ENCODE measurements around the gene AQP3. TPM values are rescaled to one million over a fixed set of nuclear protein-coding genes. Genes with fewer than 3 reads are reported as not detected.

The AQP3 gene
- total RNA-seq, 2 experiments from 2014 or later, result 1.2 to 2.6 TPM

- POLR2A ChIA-PET, result interaction anchor here (0.9 to 1.6 kb wide), 4 partner anchors 9 to 78 kb away, joined by 3 to 4 read pairs (median 3); no protein-coding TSS in a partner anchor
- no peaks in the 10 kb centered on the region for H3K27me3 Mint-ChIP-seq
- H3K4me1 Mint-ChIP-seq (ENCODE audit: low read depth), result peaks cover 62% of the 10 kb centered on the region
- intact Hi-C loops (cut with micrococcal nuclease), result loop anchor here (5.0 kb wide), 1 partner anchor 32 kb away; no protein-coding TSS in a partner anchor
- no peak overlapping the region for H3K4me3 Mint-ChIP-seq
- H3K36me3 Mint-ChIP-seq (ENCODE audit: low read depth), result no peaks in the 10 kb centered on the region
- no peaks in the 10 kb centered on the region for H3K9me3 Mint-ChIP-seq
- no peak for TF ChIP-seq CTCF (IDR thresholded peaks at IDR 0.05)
- no peak overlapping the region for H3K27ac Mint-ChIP-seq
- DNase-seq, result no peak
- ATAC-seq, result no peak
- CTCF ChIA-PET, result interaction anchor here (1.1 to 6.9 kb wide), 6 partner anchors 8 to 75 kb away, joined by 3 to 48 read pairs (median 16); partner anchors contain the start of gene AQP7
These were observed 2.3 kb upstream of the AQP3 start for GRCh38 chr9:33449715-33450114.

GRCh38 chr9:33447799-33448553, 583 bp upstream of the AQP3 start:
- Mint-ChIP-seq H3K4me3 (peak overlapping the region; percentile 66), H3K4me1 (ENCODE audit: low read depth) (peaks cover 47% of the 10 kb centered on the region), H3K36me3 (ENCODE audit: low read depth) (no peaks in the 10 kb centered on the region), H3K27ac (peak overlapping the region; percentile 80), H3K27me3 (no peaks in the 10 kb centered on the region), H3K9me3 (no peaks in the 10 kb centered on the region)
- DNase-seq (peak; percentile 50), ATAC-seq (peak; percentile 3)
- ChIA-PET POLR2A (interaction anchor here (0.5 to 2.6 kb wide), 9 partner anchors 10 to 526 kb away, joined by 3 to 15 read pairs (median 4); partner anchors contain the start of gene NOL6), CTCF (interaction anchor here (0.7 to 6.9 kb wide), 9 partner anchors 10 to 274 kb away, joined by 3 to 48 read pairs (median 20); partner anchors contain the start of gene NOL6)
- no peak for TF ChIP-seq CTCF (IDR thresholded peaks at IDR 0.05)
- intact Hi-C loops (cut with micrococcal nuclease), result loop anchor here (2.0 kb wide), 1 partner anchor 15 kb away; no protein-coding TSS in a partner anchor

- TF ChIP-seq CTCF (IDR thresholded peaks at IDR 0.05), result no peak
- DNase-seq (peak; percentile 82), ATAC-seq (peak; percentile 78)
- Mint-ChIP-seq H3K4me3 (peak overlapping the region; percentile 66), H3K36me3 (ENCODE audit: low read depth) (no peaks in the 10 kb centered on the region), H3K4me1 (ENCODE audit: low read depth) (peaks cover 37% of the 10 kb centered on the region), H3K27ac (peak overlapping the region; percentile 88), H3K9me3 (no peaks in the 10 kb centered on the region), H3K27me3 (no peaks in the 10 kb centered on the region)
- ChIA-PET CTCF (interaction anchor here (1.3 to 6.9 kb wide), 5 partner anchors 11 to 71 kb away, joined by 3 to 48 read pairs (median 30); partner anchors contain the start of gene NOL6), POLR2A (interaction anchor here (0.6 to 2.6 kb wide), 5 partner anchors 9 to 39 kb away, joined by 3 to 15 read pairs (median 3); no protein-coding TSS in a partner anchor)
- intact Hi-C loops (cut with micrococcal nuclease), result loop anchor here (2.0 kb wide), 1 partner anchor 16 kb away; no protein-coding TSS in a partner anchor
These were observed 1.0 kb downstream of the AQP3 start for GRCh38 chr9:33446240-33446945.

- no peak overlapping the region for H3K4me3 Mint-ChIP-seq
- H3K36me3 Mint-ChIP-seq (ENCODE audit: low read depth), result no peaks in the 10 kb centered on the region
- ATAC-seq (no peak), DNase-seq (peak; percentile 39)
- intact Hi-C loops (cut with micrococcal nuclease), result loop anchor here (2.0 kb wide), 1 partner anchor 17 kb away; no protein-coding TSS in a partner anchor
- TF ChIP-seq CTCF (IDR thresholded peaks at IDR 0.05), result no peak
- peak overlapping the region; percentile 88 for H3K27ac Mint-ChIP-seq
- ChIA-PET CTCF (interaction anchor here (1.3 to 6.9 kb wide), 3 partner anchors 20 to 71 kb away, joined by 3 to 48 read pairs (median 7); no protein-coding TSS in a partner anchor), POLR2A (interaction anchor here (1.6 to 2.6 kb wide), 2 partner anchors 10 to 13 kb away, joined by 4 to 15 read pairs; no protein-coding TSS in a partner anchor)
- H3K4me1 Mint-ChIP-seq (ENCODE audit: low read depth), result peaks cover 34% of the 10 kb centered on the region
- no peaks in the 10 kb centered on the region for H3K27me3 Mint-ChIP-seq
- H3K9me3 Mint-ChIP-seq, result no peaks in the 10 kb centered on the region
These were observed 1.8 kb downstream of the AQP3 start for GRCh38 chr9:33445389-33446239.

Data from activated CD8-positive, alpha-beta T cell treated with anti-CD3 and anti-CD28 coated beads for 36 hours (primary cell).